ENCODE data around the gene YJU2.
"Not testable (repeated sequence)": the region's sequence is repeated elsewhere in the genome, so short reads cannot be mapped to it uniquely, and the experiment has no call there.

YJU2 gene

GRCh38 chr19:4246767-4247593, at the start of gene YJU2:
TSS of gene YJU2 (plus strand) at chr19:4247080. CDS start at chr19:4247147, 67 bp downstream.
- DNase-seq: peak; percentile 100

GRCh38 chr19:4197228-4197624, 49.7 kb upstream of the YJU2 start:
- DNase-seq: no peak

GRCh38 chr19:4197625-4198466, 49.0 kb upstream of the YJU2 start:
- peak; percentile 52 for DNase-seq

- no peak for DNase-seq
These were observed 48.3 kb upstream of the YJU2 start for GRCh38 chr19:4198467-4199126.

- DNase-seq: no peak
These were observed 47.1 kb upstream of the YJU2 start for GRCh38 chr19:4199699-4200293.

- DNase-seq: no peak
These were observed 45.8 kb upstream of the YJU2 start for GRCh38 chr19:4200940-4201542.

GRCh38 chr19:4201798-4202197, 45.1 kb upstream of the YJU2 start:
- no peak for DNase-seq

- DNase-seq: no peak
These were observed 39.9 kb upstream of the YJU2 start for GRCh38 chr19:4206818-4207484.

GRCh38 chr19:4208385-4209094, 38.3 kb upstream of the YJU2 start:
- DNase-seq: no peak

GRCh38 chr19:4210166-4210731, 36.6 kb upstream of the YJU2 start:
- DNase-seq: no peak

- DNase-seq: no peak
These were observed 33.8 kb upstream of the YJU2 start for GRCh38 chr19:4213116-4213515.

GRCh38 chr19:4215807-4216206, 31.1 kb upstream of the YJU2 start:
- no peak for DNase-seq

GRCh38 chr19:4216846-4217245, 30.0 kb upstream of the YJU2 start:
- DNase-seq: no peak

GRCh38 chr19:4217429-4218264, 29.2 kb upstream of the YJU2 start:
- no peak for DNase-seq

GRCh38 chr19:4218523-4218922, 28.4 kb upstream of the YJU2 start:
- not testable (repeated sequence) for DNase-seq

GRCh38 chr19:4220188-4220587, 26.7 kb upstream of the YJU2 start:
- no peak for DNase-seq

- DNase-seq: no peak
These were observed 22.4 kb upstream of the YJU2 start for GRCh38 chr19:4224470-4224869.

GRCh38 chr19:4225885-4226284, 21.0 kb upstream of the YJU2 start:
- DNase-seq: no peak

- DNase-seq: no peak
These were observed 19.1 kb upstream of the YJU2 start for GRCh38 chr19:4227771-4228170.

GRCh38 chr19:4228765-4229178, 18.1 kb upstream of the YJU2 start:
- DNase-seq: no peak

All from eye (tissue), 1 donor.